Dermis microvascular lymphatic vessel endothelial cell (primary cell): ENCODE data around the gene SLC16A2. TPM values are rescaled to one million over a fixed set of nuclear protein-coding genes. Genes with fewer than 3 reads are reported as not detected.
"Not testable (repeated sequence)": the region's sequence is repeated elsewhere in the genome, so short reads cannot be mapped to it uniquely, and the experiment has no call there.

ENCODE experiments used
- DNase-seq, 2 donors: peaks; one replicate each; pipeline versions ENCODE4 v3.0.0 to v3.0.0-alpha.2; 2010; ENCODE audit warnings: low read depth in 2 of 2
- total RNA-seq: library from RNA; depleted of rRNA; stranded (reverse); fragments of >200 nt; gene quantifications from 2 replicates; pipeline ENCODE4 v1.2.1, GENCODE V29; 2014

SLC16A2 gene
- total RNA-seq, 1 donor from 2014 or later, result 0.39 TPM

- no peak for DNase-seq
Observed at GRCh38 chrX:74445099-74445498, 23.8 kb downstream of the SLC16A2 start.

GRCh38 chrX:74446876-74447275, 25.6 kb downstream of the SLC16A2 start:
- no peak for DNase-seq

GRCh38 chrX:74448669-74449068, 27.4 kb downstream of the SLC16A2 start:
- no peak for DNase-seq

GRCh38 chrX:74449322-74449936, 28.1 kb downstream of the SLC16A2 start:
- DNase-seq, result no peak

- DNase-seq, result no peak
Observed at GRCh38 chrX:74449937-74450330, 28.6 kb downstream of the SLC16A2 start.

- no peak for DNase-seq
Observed at GRCh38 chrX:74450803-74451449, 29.6 kb downstream of the SLC16A2 start.

- DNase-seq, result no peak
Observed at GRCh38 chrX:74451450-74452198, 30.3 kb downstream of the SLC16A2 start.

GRCh38 chrX:74452199-74452481, 30.8 kb downstream of the SLC16A2 start:
- no peak for DNase-seq

GRCh38 chrX:74453178-74453577, 31.9 kb downstream of the SLC16A2 start:
- no peak for DNase-seq

GRCh38 chrX:74454233-74454632, 32.9 kb downstream of the SLC16A2 start:
- DNase-seq, result not testable (repeated sequence)

GRCh38 chrX:74458736-74459135, 37.4 kb downstream of the SLC16A2 start:
- peak in 1 of 2 donors; percentile 0 for DNase-seq

- no peak for DNase-seq
Observed at GRCh38 chrX:74461384-74461783, 40.1 kb downstream of the SLC16A2 start.

- no peak for DNase-seq
Observed at GRCh38 chrX:74464722-74465121, 43.4 kb downstream of the SLC16A2 start.

- no peak for DNase-seq
Observed at GRCh38 chrX:74465424-74465823, 44.1 kb downstream of the SLC16A2 start.

- DNase-seq, result no peak
Observed at GRCh38 chrX:74467656-74468055, 46.4 kb downstream of the SLC16A2 start.

GRCh38 chrX:74473116-74473515, 51.8 kb downstream of the SLC16A2 start:
- not testable (repeated sequence) for DNase-seq

- no peak for DNase-seq
Observed at GRCh38 chrX:74490247-74490646, 69.0 kb downstream of the SLC16A2 start.

GRCh38 chrX:74492720-74493201, 71.5 kb downstream of the SLC16A2 start:
- peak in 1 of 2 donors; percentile 0 for DNase-seq

GRCh38 chrX:74493806-74494205, 72.5 kb downstream of the SLC16A2 start:
- DNase-seq, result no peak

- no peak for DNase-seq
Observed at GRCh38 chrX:74498924-74499323, 77.6 kb downstream of the SLC16A2 start.

- no peak for DNase-seq
Observed at GRCh38 chrX:74500067-74500466, 78.8 kb downstream of the SLC16A2 start.

GRCh38 chrX:74500555-74500954, 79.3 kb downstream of the SLC16A2 start:
- DNase-seq, result no peak

- no peak for DNase-seq
Observed at GRCh38 chrX:74505437-74505836, 84.1 kb downstream of the SLC16A2 start.
